ENCODE results near the gene PIK3C2G.

PIK3C2G gene

GRCh38 chr12:18646286-18646890, 385.1 kb downstream of the PIK3C2G start:
- TF ChIP-seq TAF1 (IDR thresholded peaks at IDR 0.05; ENCODE audit: borderline replicate concordance, insufficient read depth, low read length), result no peak
- TF ChIP-seq FOXP2 (optimal IDR thresholded peaks at IDR 0.05; ENCODE audit: borderline replicate concordance, extremely low read depth, extremely low read length, insufficient read depth), result no peak
- TF ChIP-seq REST (IDR thresholded peaks at IDR 0.05; ENCODE audit: insufficient read depth in 1 of 2, low read depth in 2 of 2, low read length in 2 of 2), result no peak

- no peak for TF ChIP-seq FOXP2 (optimal IDR thresholded peaks at IDR 0.05; ENCODE audit: borderline replicate concordance, extremely low read depth, extremely low read length, insufficient read depth)
- no peak for TF ChIP-seq POLR2AphosphoS5 (IDR thresholded peaks at IDR 0.05; ENCODE audit: low read depth, low read length)
- TF ChIP-seq REST (IDR thresholded peaks at IDR 0.05; ENCODE audit: insufficient read depth in 1 of 2, low read depth in 2 of 2, low read length in 2 of 2), result no peak
- no peak for TF ChIP-seq TAF1 (IDR thresholded peaks at IDR 0.05; ENCODE audit: borderline replicate concordance, insufficient read depth, low read length)
- TF ChIP-seq SIN3A (IDR thresholded peaks at IDR 0.05; ENCODE audit: borderline replicate concordance, insufficient read depth, low read length), result no peak
These were observed 390.2 kb downstream of the PIK3C2G start for GRCh38 chr12:18651525-18651924.

DNA sequence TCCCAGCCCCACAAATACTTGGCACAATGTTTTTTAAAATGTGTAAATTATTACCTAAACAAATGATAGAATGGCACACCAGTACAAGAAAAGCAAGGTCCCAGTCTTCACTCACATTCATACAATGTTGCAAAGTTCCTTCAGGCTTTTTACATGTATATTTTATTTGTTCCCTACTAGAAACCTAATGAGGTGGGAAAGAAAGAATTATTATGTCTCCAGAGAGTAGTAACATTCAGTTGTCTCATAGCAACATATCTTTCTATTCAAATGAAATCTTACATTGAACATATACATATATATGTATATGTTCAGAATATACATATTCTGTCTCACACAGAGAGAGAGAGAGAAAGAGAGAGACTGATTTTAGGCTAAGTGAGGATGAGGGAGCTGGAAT, 391.3 kb downstream of the PIK3C2G start:
- no peak for TF ChIP-seq TAF1 (IDR thresholded peaks at IDR 0.05; ENCODE audit: borderline replicate concordance, insufficient read depth, low read length)
- no peak for TF ChIP-seq REST (IDR thresholded peaks at IDR 0.05; ENCODE audit: insufficient read depth in 1 of 2, low read depth in 2 of 2, low read length in 2 of 2)
- TF ChIP-seq FOXP2 (optimal IDR thresholded peaks at IDR 0.05; ENCODE audit: borderline replicate concordance, extremely low read depth, extremely low read length, insufficient read depth), result no peak

- no peak for TF ChIP-seq POLR2AphosphoS5 (IDR thresholded peaks at IDR 0.05; ENCODE audit: low read depth, low read length)
- TF ChIP-seq REST (IDR thresholded peaks at IDR 0.05; ENCODE audit: insufficient read depth in 1 of 2, low read depth in 2 of 2, low read length in 2 of 2), result no peak
- no peak for TF ChIP-seq TAF1 (IDR thresholded peaks at IDR 0.05; ENCODE audit: borderline replicate concordance, insufficient read depth, low read length)
- TF ChIP-seq SIN3A (IDR thresholded peaks at IDR 0.05; ENCODE audit: borderline replicate concordance, insufficient read depth, low read length), result no peak
- TF ChIP-seq FOXP2 (optimal IDR thresholded peaks at IDR 0.05; ENCODE audit: borderline replicate concordance, extremely low read depth, extremely low read length, insufficient read depth), result no peak
These were observed 392.1 kb downstream of the PIK3C2G start for GRCh38 chr12:18653465-18653864.

DNA sequence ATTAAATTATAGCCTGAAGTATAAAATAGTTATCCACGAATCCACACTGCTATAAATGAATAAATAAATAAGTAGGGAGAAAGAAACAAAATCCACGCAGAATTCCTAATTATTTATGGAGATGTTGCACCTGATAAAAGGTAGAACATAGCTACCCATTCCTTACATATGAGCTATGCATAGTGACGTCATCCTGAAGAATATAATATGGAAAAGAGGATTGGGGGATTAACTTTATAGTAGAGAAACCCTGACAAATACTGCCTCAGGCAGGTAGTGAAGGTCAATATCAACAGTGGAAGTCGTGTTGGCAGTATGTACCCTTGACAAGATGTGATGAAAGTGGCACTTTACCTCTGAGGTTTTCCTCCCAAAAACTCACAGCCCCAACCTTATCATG, 394.0 kb downstream of the PIK3C2G start:
- no peak for TF ChIP-seq FOXP2 (optimal IDR thresholded peaks at IDR 0.05; ENCODE audit: borderline replicate concordance, extremely low read depth, extremely low read length, insufficient read depth)
- TF ChIP-seq SIN3A (IDR thresholded peaks at IDR 0.05; ENCODE audit: borderline replicate concordance, insufficient read depth, low read length), result no peak

All from PFSK-1 (cell line).